ENCODE results near the gene DBH. TPM values are rescaled to one million over a fixed set of nuclear protein-coding genes. Genes with fewer than 3 reads are reported as not detected.

DBH gene
- total and polyA plus RNA-seq, 10 of the 15 experiments (the other 5 are each of a cell fraction or from before 2014, with no cell fraction given) = not detected

GRCh38 chr9:133649194-133649593 lies 13.0 kb downstream of the DBH start (continued):
- no peak for TF ChIP-seq FOXK2 (IDR thresholded peaks at IDR 0.05)
- no peak for TF ChIP-seq JUND (IDR thresholded peaks at IDR 0.05; ENCODE audit: low read depth, low read length)
- no peak for TF ChIP-seq SUZ12 (IDR thresholded peaks at IDR 0.05; ENCODE audit: unreplicated experiment)
- no peak for TF ChIP-seq RFX5 (IDR thresholded peaks at IDR 0.05; ENCODE audit: low read depth, low read length)
- TF ChIP-seq, protein P1, sequence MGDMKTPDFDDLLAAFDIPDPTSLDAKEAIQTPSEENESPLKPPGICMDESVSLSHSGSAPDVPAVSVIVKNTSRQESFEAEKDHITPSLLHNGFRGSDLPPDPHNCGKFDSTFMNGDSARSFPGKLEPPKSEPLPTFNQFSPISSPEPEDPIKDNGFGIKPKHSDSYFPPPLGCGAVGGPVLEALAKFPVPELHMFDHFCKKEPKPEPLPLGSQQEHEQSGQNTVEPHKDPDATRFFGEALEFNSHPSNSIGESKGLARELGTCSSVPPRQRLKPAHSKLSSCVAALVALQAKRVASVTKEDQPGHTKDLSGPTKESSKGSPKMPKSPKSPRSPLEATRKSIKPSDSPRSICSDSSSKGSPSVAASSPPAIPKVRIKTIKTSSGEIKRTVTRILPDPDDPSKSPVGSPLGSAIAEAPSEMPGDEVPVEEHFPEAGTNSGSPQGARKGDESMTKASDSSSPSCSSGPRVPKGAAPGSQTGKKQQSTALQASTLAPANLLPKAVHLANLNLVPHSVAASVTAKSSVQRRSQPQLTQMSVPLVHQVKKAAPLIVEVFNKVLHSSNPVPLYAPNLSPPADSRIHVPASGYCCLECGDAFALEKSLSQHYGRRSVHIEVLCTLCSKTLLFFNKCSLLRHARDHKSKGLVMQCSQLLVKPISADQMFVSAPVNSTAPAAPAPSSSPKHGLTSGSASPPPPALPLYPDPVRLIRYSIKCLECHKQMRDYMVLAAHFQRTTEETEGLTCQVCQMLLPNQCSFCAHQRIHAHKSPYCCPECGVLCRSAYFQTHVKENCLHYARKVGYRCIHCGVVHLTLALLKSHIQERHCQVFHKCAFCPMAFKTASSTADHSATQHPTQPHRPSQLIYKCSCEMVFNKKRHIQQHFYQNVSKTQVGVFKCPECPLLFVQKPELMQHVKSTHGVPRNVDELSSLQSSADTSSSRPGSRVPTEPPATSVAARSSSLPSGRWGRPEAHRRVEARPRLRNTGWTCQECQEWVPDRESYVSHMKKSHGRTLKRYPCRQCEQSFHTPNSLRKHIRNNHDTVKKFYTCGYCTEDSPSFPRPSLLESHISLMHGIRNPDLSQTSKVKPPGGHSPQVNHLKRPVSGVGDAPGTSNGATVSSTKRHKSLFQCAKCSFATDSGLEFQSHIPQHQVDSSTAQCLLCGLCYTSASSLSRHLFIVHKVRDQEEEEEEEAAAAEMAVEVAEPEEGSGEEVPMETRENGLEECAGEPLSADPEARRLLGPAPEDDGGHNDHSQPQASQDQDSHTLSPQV (IDR thresholded peaks at IDR 0.05) = no peak
- TF ChIP-seq SIN3A (IDR thresholded peaks at IDR 0.05; ENCODE audit: low read depth, low read length) = no peak
- no peak for TF ChIP-seq RBBP5 (conservative IDR thresholded peaks at IDR 0.05)
- no peak for TF ChIP-seq TARDBP (IDR thresholded peaks at IDR 0.05; ENCODE audit: borderline replicate concordance)
- TF ChIP-seq CBFB (IDR thresholded peaks at IDR 0.05; ENCODE audit: low read depth) = no peak
- TF ChIP-seq PML (IDR thresholded peaks at IDR 0.05; ENCODE audit: low read length) = no peak

DNA sequence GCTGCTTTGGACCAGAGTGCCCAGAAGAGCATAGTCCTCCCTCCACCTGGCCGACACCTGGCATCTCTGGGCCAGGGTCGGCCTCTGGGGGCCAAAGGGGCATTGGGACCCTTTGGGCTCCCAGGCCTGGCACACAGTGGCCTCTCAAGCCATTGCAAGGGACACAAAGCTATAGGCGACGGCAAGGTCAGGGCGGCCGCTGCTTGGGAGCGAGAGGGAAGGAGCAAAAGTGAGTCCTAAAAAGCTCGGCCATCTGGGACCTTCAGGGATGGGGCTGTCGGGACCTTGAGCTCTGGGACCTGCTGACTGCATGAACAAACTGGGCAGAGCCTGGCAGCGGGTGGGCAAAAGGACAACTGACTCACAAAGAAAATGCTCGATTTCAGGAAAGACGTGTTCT lies 13.9 kb downstream of the DBH start:
- in situ Hi-C loops (cut with MboI) = no loop called here
- ChIA-PET RAD21 (ENCODE audit: unreplicated experiment) (no interaction called here), CTCF (no interaction called here), SMC1A (ENCODE audit: uncharacterized antibody, unreplicated experiment) (no interaction called here), POLR2A (no interaction called here)
- no peak overlapping the region for H3K27ac ChIP-seq (ENCODE audit: control insufficient read depth, insufficient read depth)
- H3K27me3 ChIP-seq (replicated peaks in 1 of 2; ENCODE audit: control insufficient read depth in 2 of 2, insufficient read depth in 2 of 2, low read length in 1 of 2) = peaks cover 3 to 7% of the 10 kb centered on the region in 2 experiments; a peak in 2 of 4 replicates
- no TSS peak for BruUV-seq (replicated peaks)
- H3K36me3 ChIP-seq (ENCODE audit: control insufficient read depth in 2 of 2, insufficient read depth in 2 of 2, low read length in 1 of 2) = no peaks in the 10 kb centered on the region
- H3K4me2 ChIP-seq (ENCODE audit: control insufficient read depth, insufficient read depth) = no peak overlapping the region
- no peak overlapping the region for H2AFZ ChIP-seq (ENCODE audit: control insufficient read depth, low read depth, low read length)
- no peaks in the 10 kb centered on the region for H3K4me1 ChIP-seq (ENCODE audit: control insufficient read depth, insufficient read depth, low read length)
- no peak overlapping the region for H3K4me3 ChIP-seq
- DNase-seq (ENCODE audit: low read depth, low spot score) (no peak), FAIRE-seq (no peak), ATAC-seq (no peak)
- no peaks in the 10 kb centered on the region for H3K79me2 ChIP-seq (ENCODE audit: control insufficient read depth, insufficient read depth, low read length)
- intact Hi-C loops (cut with micrococcal nuclease; ENCODE audit: unreplicated experiment) = no loop called here
- no peaks in the 10 kb centered on the region for H4K20me1 ChIP-seq (ENCODE audit: control insufficient read depth, insufficient read depth)
- no peaks in the 10 kb centered on the region for H3K9me3 ChIP-seq (replicated peaks; ENCODE audit: control insufficient read depth, insufficient read depth, low read length)
- no peak overlapping the region for H3K9ac ChIP-seq (ENCODE audit: control insufficient read depth, insufficient read depth, low read length)
- 36% methylated on average over 10 of the region's 12 CpGs for WGBS (ENCODE audit: insufficient coverage, insufficient replicate concordance, low lambda C conversion rate, missing lambda C conversion rate)
- no peak for TF ChIP-seq ZNF24 (IDR thresholded peaks at IDR 0.05)
- TF ChIP-seq ZBED1 (IDR thresholded peaks at IDR 0.05; ENCODE audit: borderline replicate concordance) = no peak
- TF ChIP-seq HDAC2 (IDR thresholded peaks at IDR 0.05) = no peak
- TF ChIP-seq, protein P2, sequence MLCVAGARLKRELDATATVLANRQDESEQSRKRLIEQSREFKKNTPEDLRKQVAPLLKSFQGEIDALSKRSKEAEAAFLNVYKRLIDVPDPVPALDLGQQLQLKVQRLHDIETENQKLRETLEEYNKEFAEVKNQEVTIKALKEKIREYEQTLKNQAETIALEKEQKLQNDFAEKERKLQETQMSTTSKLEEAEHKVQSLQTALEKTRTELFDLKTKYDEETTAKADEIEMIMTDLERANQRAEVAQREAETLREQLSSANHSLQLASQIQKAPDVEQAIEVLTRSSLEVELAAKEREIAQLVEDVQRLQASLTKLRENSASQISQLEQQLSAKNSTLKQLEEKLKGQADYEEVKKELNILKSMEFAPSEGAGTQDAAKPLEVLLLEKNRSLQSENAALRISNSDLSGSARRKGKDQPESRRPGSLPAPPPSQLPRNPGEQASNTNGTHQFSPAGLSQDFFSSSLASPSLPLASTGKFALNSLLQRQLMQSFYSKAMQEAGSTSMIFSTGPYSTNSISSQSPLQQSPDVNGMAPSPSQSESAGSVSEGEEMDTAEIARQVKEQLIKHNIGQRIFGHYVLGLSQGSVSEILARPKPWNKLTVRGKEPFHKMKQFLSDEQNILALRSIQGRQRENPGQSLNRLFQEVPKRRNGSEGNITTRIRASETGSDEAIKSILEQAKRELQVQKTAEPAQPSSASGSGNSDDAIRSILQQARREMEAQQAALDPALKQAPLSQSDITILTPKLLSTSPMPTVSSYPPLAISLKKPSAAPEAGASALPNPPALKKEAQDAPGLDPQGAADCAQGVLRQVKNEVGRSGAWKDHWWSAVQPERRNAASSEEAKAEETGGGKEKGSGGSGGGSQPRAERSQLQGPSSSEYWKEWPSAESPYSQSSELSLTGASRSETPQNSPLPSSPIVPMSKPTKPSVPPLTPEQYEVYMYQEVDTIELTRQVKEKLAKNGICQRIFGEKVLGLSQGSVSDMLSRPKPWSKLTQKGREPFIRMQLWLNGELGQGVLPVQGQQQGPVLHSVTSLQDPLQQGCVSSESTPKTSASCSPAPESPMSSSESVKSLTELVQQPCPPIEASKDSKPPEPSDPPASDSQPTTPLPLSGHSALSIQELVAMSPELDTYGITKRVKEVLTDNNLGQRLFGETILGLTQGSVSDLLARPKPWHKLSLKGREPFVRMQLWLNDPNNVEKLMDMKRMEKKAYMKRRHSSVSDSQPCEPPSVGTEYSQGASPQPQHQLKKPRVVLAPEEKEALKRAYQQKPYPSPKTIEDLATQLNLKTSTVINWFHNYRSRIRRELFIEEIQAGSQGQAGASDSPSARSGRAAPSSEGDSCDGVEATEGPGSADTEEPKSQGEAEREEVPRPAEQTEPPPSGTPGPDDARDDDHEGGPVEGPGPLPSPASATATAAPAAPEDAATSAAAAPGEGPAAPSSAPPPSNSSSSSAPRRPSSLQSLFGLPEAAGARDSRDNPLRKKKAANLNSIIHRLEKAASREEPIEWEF (IDR thresholded peaks at IDR 0.05; ENCODE audit: insufficient replicate concordance, low read depth, low read length) = no peak
- TF ChIP-seq MYC (IDR thresholded peaks at IDR 0.05; ENCODE audit: insufficient read depth, insufficient read length, insufficient replicate concordance, low read length, severe bottlenecking) = no peak
- TF ChIP-seq ZSCAN29 (IDR thresholded peaks at IDR 0.05) = no peak
- no peak for TF ChIP-seq CHD2 (IDR thresholded peaks at IDR 0.05; ENCODE audit: borderline replicate concordance, low read depth, low read length)
- no peak for TF ChIP-seq CEBPB (IDR thresholded peaks at IDR 0.05; ENCODE audit: borderline replicate concordance in 1 of 2, low read depth in 2 of 2, low read length in 2 of 2)
